ENCODE results near the gene ABAT. TPM values are rescaled to one million over a fixed set of nuclear protein-coding genes. Genes with fewer than 3 reads are reported as not detected.
"Not testable (repeated sequence)": the region's sequence is repeated elsewhere in the genome, so short reads cannot be mapped to it uniquely, and the experiment has no call there.

The ABAT gene
- total and polyA plus RNA-seq, 9 donors, result 3.8 to 20.3 (median 13.6) TPM

DNA sequence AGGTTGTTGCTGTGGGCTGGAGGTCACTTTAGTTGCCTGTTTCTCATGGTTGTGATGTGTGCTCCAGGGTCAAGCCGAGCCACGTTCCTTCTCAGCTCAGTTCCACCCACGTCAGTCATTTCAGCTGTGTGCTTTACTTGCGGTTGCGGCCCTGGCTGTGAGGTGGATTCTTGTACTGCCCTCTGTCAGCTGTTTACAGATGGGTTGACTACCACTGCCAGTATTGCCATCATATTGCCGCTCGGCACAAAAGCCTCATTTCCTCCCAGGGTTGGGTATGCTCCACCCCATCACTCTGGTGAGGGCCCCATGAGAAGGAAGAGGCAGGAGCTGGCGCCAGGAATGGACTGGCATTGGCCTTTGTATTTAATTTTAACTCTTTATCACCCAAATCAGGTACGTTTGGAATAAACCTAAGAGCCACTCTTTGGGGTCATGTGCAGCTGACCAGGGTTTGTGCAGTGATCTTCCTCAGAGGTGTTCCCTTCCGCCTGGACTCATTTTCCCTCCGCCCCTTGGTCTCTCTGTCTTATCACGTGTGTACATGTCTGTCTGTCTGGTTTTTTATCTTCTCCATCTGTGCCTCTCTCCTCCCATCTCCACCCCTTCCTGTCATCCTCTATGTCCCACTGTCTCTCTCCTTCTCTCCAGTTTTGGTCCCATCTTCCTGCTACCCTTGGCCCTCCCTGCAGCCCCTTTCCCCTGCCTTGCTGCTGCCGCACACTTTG, 27.9 kb upstream of the ABAT start:
- DNase-seq, result no peak
- Histone ChIP-seq H3K4me3 (no peak overlapping the region), H3K36me3 (no peaks in the 10 kb centered on the region), H3K27ac (no peak overlapping the region), H3K4me1 (ENCODE audit: insufficient read depth) (no peaks in the 10 kb centered on the region), H3K9me3 (no peaks in the 10 kb centered on the region), H3K27me3 (no peaks in the 10 kb centered on the region)
- intact Hi-C loops (cut with DNase I), result no loop called here
- 60 to 66% (median 63%) methylated on average over 13 of the region's 13 CpGs for WGBS, 3 donors
- TF ChIP-seq EP300 (IDR thresholded peaks at IDR 0.05) (no peak), POLR2A (IDR thresholded peaks at IDR 0.05) (no peak)
- TF ChIP-seq, protein P1, sequence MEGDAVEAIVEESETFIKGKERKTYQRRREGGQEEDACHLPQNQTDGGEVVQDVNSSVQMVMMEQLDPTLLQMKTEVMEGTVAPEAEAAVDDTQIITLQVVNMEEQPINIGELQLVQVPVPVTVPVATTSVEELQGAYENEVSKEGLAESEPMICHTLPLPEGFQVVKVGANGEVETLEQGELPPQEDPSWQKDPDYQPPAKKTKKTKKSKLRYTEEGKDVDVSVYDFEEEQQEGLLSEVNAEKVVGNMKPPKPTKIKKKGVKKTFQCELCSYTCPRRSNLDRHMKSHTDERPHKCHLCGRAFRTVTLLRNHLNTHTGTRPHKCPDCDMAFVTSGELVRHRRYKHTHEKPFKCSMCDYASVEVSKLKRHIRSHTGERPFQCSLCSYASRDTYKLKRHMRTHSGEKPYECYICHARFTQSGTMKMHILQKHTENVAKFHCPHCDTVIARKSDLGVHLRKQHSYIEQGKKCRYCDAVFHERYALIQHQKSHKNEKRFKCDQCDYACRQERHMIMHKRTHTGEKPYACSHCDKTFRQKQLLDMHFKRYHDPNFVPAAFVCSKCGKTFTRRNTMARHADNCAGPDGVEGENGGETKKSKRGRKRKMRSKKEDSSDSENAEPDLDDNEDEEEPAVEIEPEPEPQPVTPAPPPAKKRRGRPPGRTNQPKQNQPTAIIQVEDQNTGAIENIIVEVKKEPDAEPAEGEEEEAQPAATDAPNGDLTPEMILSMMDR (IDR thresholded peaks at IDR 0.05), result no peak

DNA sequence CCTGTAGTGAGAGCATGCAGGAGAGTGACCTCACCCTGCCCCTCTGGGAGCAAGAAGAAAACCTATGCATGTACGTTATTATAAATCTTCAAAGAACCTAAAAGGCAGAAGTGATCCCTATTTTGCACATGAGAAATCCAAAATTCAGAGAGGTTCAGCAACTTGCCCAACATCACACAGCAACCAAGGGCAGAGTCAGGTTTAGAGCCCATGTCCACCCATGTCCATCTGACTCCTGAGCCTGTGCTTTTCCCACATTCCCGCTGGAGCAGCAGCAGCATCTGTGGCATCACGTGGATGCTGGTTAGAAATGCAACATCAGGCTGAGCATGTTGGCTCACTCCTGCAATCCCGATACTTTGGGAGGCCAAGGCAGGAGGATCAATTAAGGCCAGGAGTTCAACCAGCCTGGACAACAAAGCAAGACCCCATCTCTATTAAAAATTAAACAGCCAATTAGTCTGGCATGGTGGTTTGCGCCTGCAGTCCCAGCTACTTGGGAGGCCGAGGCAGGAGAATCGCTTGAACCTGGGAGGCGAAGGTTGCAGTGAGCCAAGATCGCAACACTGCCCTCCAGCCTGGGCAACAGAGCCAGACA, 26.6 kb upstream of the ABAT start:
- Histone ChIP-seq H3K27ac (no peak overlapping the region), H3K4me3 (no peak overlapping the region), H3K4me1 (ENCODE audit: insufficient read depth) (no peaks in the 10 kb centered on the region), H3K9me3 (no peaks in the 10 kb centered on the region), H3K36me3 (no peaks in the 10 kb centered on the region), H3K27me3 (no peaks in the 10 kb centered on the region)
- TF ChIP-seq, protein P1 (IDR thresholded peaks at IDR 0.05), result no peak
- TF ChIP-seq POLR2A (IDR thresholded peaks at IDR 0.05) (no peak), EP300 (IDR thresholded peaks at IDR 0.05) (no peak)
- 71 to 73% (median 73%) methylated on average over 9 of the region's 9 CpGs for WGBS, 3 donors
- DNase-seq, result no peak
- intact Hi-C loops (cut with DNase I), result no loop called here

DNA sequence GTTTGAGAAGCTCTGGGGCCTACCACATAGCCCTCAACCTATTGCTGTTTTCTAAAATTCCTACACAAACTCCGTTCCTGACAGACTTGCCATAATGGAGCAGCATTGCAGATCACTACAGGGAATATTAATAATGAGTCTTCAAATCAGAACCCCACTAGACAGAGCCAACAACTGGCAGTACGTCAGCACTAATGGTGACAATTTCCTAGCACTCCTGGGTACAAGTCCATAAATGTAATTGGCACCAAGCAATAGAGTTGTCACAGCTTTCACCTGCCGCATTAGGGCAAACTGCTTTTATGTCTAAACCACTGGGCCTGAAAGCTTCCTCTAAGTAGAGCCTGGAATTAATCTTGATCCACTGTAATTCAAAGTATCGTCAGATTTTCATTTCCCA, 25.5 kb upstream of the ABAT start:
- no peaks in the 10 kb centered on the region for H3K36me3 ChIP-seq
- WGBS, 3 donors, result 84 to 89% (median 87%) methylated on average over 4 of the region's 4 CpGs
- intact Hi-C loops (cut with DNase I), result no loop called here

DNA sequence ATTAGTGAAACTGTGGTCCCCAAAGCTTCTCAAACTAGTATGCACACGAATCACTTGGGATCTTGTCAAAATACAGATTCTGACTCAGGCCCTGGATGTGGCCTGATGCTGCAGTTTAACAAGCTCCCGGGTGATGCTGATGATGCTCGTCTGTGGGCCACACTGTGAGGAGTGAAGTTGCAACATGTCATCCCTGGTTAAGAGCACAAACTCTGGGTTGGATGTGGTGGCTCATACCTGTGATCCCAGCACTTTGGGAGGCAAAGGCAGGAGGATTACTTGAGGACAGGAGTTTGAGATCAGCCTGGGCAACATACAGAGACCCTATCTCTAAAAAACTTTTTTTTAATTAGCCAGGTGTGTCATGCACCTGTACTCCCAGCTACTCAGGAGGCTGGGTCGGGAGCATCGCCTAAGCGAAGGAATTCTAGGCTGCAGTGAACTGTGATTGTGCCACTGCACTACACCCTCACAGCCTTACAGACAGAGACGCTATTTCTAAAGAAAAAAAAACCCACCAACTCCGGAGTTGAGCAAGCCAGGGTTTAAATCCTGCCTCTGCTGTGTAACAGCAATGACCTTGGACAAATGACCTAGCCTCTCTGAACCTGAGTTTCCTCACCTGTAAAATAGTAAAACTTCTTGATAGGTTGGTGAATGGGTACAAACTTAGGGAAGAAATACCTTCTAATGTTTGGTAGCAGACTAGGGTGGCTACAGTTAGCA, 24.4 kb upstream of the ABAT start:
- Histone ChIP-seq H3K27ac (no peak overlapping the region), H3K36me3 (no peaks in the 10 kb centered on the region), H3K9me3 (no peaks in the 10 kb centered on the region), H3K4me1 (ENCODE audit: insufficient read depth) (no peaks in the 10 kb centered on the region), H3K4me3 (no peak overlapping the region), H3K27me3 (no peaks in the 10 kb centered on the region)
- intact Hi-C loops (cut with DNase I), result no loop called here
- DNase-seq, result no peak
- 69 to 77% (median 74%) methylated on average over 8 of the region's 8 CpGs for WGBS, 3 donors
- TF ChIP-seq, protein P1 (IDR thresholded peaks at IDR 0.05), result no peak
- TF ChIP-seq POLR2A (IDR thresholded peaks at IDR 0.05) (no peak), EP300 (IDR thresholded peaks at IDR 0.05) (no peak)

More for the DNA sequence above, 25.5 kb upstream of the ABAT start:
- no peak for TF ChIP-seq POLR2A (IDR thresholded peaks at IDR 0.05)
- TF ChIP-seq, protein P1 (IDR thresholded peaks at IDR 0.05), result no peak
- TF ChIP-seq EP300 (IDR thresholded peaks at IDR 0.05), result no peak
- Histone ChIP-seq H3K9me3 (no peaks in the 10 kb centered on the region), H3K27me3 (no peaks in the 10 kb centered on the region), H3K4me1 (ENCODE audit: insufficient read depth) (no peaks in the 10 kb centered on the region), H3K27ac (no peak overlapping the region), H3K4me3 (no peak overlapping the region)
- DNase-seq, result no peak

DNA sequence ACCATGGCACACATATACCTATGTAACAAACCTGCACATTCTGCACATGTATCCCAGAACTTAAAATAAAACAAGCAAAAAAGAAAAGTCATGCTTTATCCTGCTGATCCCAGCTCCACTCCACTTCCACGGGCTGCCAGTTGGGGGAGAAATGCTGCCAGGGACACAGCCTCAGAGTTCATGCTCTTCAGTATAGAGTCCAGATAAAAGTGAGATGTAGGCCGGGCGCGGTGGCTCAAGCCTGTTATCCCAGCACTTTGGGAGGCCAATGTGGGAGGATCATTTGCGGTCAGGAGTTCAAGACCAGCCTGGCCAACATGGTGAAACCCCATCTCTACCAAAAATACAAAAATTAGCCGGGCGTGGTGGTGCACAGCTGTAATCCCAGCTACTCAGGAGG, 22.5 kb upstream of the ABAT start:
- H3K4me3 ChIP-seq; H3K4me1 ChIP-seq (ENCODE audit: insufficient read depth); intact Hi-C loops (cut with DNase I): not testable (repeated sequence)

More for the DNA sequence above, 22.5 kb upstream of the ABAT start:
- not testable (repeated sequence) for DNase-seq, H3K36me3 ChIP-seq, H3K27ac ChIP-seq, H3K9me3 ChIP-seq, H3K27me3 ChIP-seq
- 33 to 56% (median 35%) methylated on average over 6 to 7 of the region's 7 CpGs for WGBS, 3 donors

Data from ovary (tissue), 9 donors.